HEK293 (cell line): Measurements from ENCODE around the gene GGA1.

Experiments used
- EGR2 ChIP-seq: fragments of 450-650 bp; formaldehyde crosslinking; IDR thresholded peaks from 2 replicates; pipeline ENCODE4 v1.5.1; 2016; ENCODE audit warnings: low read depth, missing biosample characterization, missing genetic modification characterization
- FEZF1 ChIP-seq: fragments of 450-650 bp; formaldehyde crosslinking; IDR thresholded peaks from 2 replicates; pipeline ENCODE4 v1.5.1; 2016; ENCODE audit warnings: missing biosample characterization, missing genetic modification characterization
- GLIS2 ChIP-seq: fragments of 450-650 bp; formaldehyde crosslinking; IDR thresholded peaks from 2 replicates; pipeline ENCODE4 v1.5.1; 2016; ENCODE audit warnings: missing biosample characterization, missing genetic modification characterization
- HOXC10 ChIP-seq: sonication (generic); formaldehyde crosslinking; IDR thresholded peaks from 2 replicates; pipeline ENCODE4 v1.8.1; 2023; ENCODE audit warnings: mild to moderate bottlenecking, missing genetic modification reagents
- KLF10 ChIP-seq: fragments of 450-650 bp; IDR thresholded peaks from 2 replicates; pipeline ENCODE4 v1.5.1; 2018; ENCODE audit warnings: missing biosample characterization, mild to moderate bottlenecking, missing genetic modification characterization
- KLF9 ChIP-seq: fragments of 450-650 bp; formaldehyde crosslinking; IDR thresholded peaks from 2 replicates; pipeline ENCODE4 v1.5.1; 2016; ENCODE audit warnings: missing biosample characterization, missing genetic modification characterization, low read depth
- MYNN ChIP-seq: fragments of 450-650 bp; formaldehyde crosslinking; IDR thresholded peaks from 2 replicates; pipeline ENCODE4 v1.5.1; 2016; ENCODE audit warnings: missing biosample characterization, missing genetic modification characterization, borderline replicate concordance
- OSR2 ChIP-seq: fragments of 450-650 bp; formaldehyde crosslinking; IDR thresholded peaks from 2 replicates; pipeline ENCODE4 v1.5.1; 2016; ENCODE audit warnings: missing biosample characterization, missing genetic modification characterization
- PRDM6 ChIP-seq: fragments of 450-650 bp; formaldehyde crosslinking; IDR thresholded peaks from 2 replicates; pipeline ENCODE4 v1.5.1; 2017; ENCODE audit warnings: missing biosample characterization, missing genetic modification characterization
- SP7 ChIP-seq: fragments of 450-650 bp; formaldehyde crosslinking; IDR thresholded peaks from 2 replicates; pipeline ENCODE4 v1.5.1; 2016; ENCODE audit warnings: missing biosample characterization, missing genetic modification characterization
- ZBTB49 ChIP-seq: fragments of 450-650 bp; formaldehyde crosslinking; IDR thresholded peaks from 2 replicates; pipeline ENCODE4 v1.5.1; 2016; ENCODE audit warnings: missing biosample characterization, missing genetic modification characterization, low read depth
- ZFP37 ChIP-seq: fragments of 450-650 bp; formaldehyde crosslinking; IDR thresholded peaks from 2 replicates; pipeline ENCODE4 v1.5.1; 2016; ENCODE audit warnings: missing biosample characterization, missing genetic modification characterization
- ZIC2 ChIP-seq: fragments of 450-650 bp; formaldehyde crosslinking; IDR thresholded peaks from 2 replicates; pipeline ENCODE4 v1.5.1; 2016; ENCODE audit warnings: missing biosample characterization, missing genetic modification characterization
- ZNF140 ChIP-seq: fragments of 450-650 bp; formaldehyde crosslinking; IDR thresholded peaks from 2 replicates; pipeline ENCODE4 v1.5.1; 2016; ENCODE audit warnings: missing biosample characterization, missing genetic modification characterization
- ZNF184 ChIP-seq: fragments of 450-650 bp; IDR thresholded peaks from 2 replicates; pipeline ENCODE4 v1.5.1; 2018; ENCODE audit warnings: missing biosample characterization, mild to moderate bottlenecking, missing genetic modification characterization
- ZNF391 ChIP-seq: fragments of 450-650 bp; formaldehyde crosslinking; IDR thresholded peaks from 2 replicates; pipeline ENCODE4 v1.5.1; 2016; ENCODE audit warnings: low read depth, missing biosample characterization, missing genetic modification characterization, borderline replicate concordance
- ZNF596 ChIP-seq: fragments of 450-650 bp; IDR thresholded peaks from 2 replicates; pipeline ENCODE4 v1.5.0; 2018; ENCODE audit warnings: missing biosample characterization, mild to moderate bottlenecking, missing genetic modification characterization, moderate library complexity
- ZNF610 ChIP-seq: fragments of 450-650 bp; formaldehyde crosslinking; IDR thresholded peaks from 2 replicates; pipeline ENCODE4 v1.5.1; 2016; ENCODE audit warnings: missing biosample characterization, missing genetic modification characterization, borderline replicate concordance
- ZNF645 ChIP-seq: fragments of 450-650 bp; formaldehyde crosslinking; IDR thresholded peaks from 2 replicates; pipeline ENCODE4; 2016; ENCODE audit warnings: missing biosample characterization, missing genetic modification characterization
- ZNF660 ChIP-seq: fragments of 450-650 bp; IDR thresholded peaks from 2 replicates; pipeline ENCODE4 v1.5.1; 2018; ENCODE audit warnings: missing biosample characterization, mild to moderate bottlenecking, missing genetic modification characterization
- ZSCAN30 ChIP-seq: fragments of 450-650 bp; IDR thresholded peaks from 2 replicates; pipeline ENCODE4 v1.5.1; 2018; ENCODE audit warnings: missing biosample characterization, mild to moderate bottlenecking, missing genetic modification characterization, moderate library complexity
- TF ChIP-seq, protein P1 (sequence below): fragments of 450-650 bp; formaldehyde crosslinking; IDR thresholded peaks from 2 replicates; pipeline ENCODE4 v1.5.1; 2016; ENCODE audit warnings: missing biosample characterization, missing genetic modification characterization
- TF ChIP-seq, protein P2 (sequence below): fragments of 450-650 bp; formaldehyde crosslinking; IDR thresholded peaks from 2 replicates; pipeline ENCODE4 v1.5.1; 2016; ENCODE audit warnings: missing biosample characterization, missing genetic modification characterization
- TF ChIP-seq, protein P3 (sequence below): fragments of 450-650 bp; formaldehyde crosslinking; IDR thresholded peaks from 2 replicates; pipeline ENCODE4 v1.5.1; 2016; ENCODE audit warnings: missing biosample characterization, missing genetic modification characterization

Gene GGA1

DNA sequence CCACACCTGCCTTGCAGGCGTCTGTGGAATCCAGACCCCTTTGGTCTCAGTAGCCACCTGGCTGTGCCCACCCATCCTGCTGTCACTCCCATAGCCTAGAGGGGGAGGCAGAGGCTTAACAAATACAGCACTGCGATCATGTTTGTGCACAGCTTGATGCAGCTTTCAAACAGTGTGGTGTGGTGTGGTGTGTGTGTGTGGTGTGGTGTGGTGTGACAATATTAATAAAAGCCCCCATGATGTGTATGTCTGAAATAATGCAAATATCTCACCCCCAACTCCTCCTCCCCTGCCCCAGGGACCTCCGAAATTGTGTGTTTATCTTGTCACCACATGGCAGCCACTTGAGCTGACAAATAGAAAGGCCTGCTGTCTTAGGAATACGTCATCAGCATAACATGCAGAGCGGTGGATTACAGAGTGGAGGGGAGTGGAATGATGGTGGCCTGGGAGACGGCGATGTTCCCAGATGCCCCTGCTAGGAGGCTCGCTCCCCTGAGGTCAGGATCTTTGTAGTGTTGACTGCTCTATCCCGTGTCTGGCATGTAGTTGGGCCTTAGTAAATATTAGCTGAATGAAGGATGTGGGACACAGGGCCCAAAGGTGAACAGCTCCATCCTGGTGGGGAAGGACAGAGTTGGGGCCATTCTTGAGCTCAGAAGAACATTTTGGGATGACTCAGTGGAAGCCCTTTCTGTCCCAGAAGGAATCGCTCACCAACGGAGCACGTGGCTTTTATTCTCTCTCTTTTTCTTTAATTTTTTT, 52.7 kb downstream of the GGA1 start (continued):
- peak; percentile 86 for TF ChIP-seq KLF10 (tag by site-specific recombination)
- no peak for TF ChIP-seq ZNF645 (tag by site-specific recombination)
- no peak; the same call in 1 of the 2 replicates for TF ChIP-seq MYNN (tag by site-specific recombination)
- no peak for TF ChIP-seq ZNF184
- TF ChIP-seq, protein P1, sequence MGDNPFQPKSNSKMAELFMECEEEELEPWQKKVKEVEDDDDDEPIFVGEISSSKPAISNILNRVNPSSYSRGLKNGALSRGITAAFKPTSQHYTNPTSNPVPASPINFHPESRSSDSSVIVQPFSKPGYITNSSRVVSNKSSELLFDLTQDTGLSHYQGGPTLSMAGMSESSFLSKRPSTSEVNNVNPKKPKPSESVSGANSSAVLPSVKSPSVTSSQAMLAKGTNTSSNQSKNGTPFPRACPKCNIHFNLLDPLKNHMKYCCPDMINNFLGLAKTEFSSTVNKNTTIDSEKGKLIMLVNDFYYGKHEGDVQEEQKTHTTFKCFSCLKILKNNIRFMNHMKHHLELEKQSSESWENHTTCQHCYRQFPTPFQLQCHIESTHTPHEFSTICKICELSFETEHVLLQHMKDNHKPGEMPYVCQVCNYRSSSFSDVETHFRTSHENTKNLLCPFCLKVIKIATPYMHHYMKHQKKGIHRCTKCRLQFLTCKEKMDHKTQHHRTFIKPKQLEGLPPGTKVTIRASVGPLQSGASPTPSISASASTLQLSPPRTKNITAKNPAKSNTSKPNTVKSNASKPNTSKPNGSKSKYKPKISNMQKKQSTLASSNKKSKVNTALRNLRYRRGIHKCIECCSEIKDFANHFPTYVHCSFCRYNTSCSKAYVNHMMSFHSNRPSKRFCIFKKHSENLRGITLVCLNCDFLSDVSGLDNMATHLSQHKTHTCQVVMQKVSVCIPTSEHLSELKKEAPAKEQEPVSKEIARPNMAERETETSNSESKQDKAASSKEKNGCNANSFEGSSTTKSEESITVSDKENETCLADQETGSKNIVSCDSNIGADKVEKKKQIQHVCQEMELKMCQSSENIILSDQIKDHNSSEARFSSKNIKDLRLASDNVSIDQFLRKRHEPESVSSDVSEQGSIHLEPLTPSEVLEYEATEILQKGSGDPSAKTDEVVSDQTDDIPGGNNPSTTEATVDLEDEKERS (tag by site-specific recombination): no peak
- TF ChIP-seq ZNF660: 0 out of 2 replicates have a peak, but pooled peaks have one; percentile 11
- TF ChIP-seq KLF9 (tag by site-specific recombination): 0 out of 2 replicates have a peak, but pooled peaks have one; percentile 35
- peak; percentile 97 for TF ChIP-seq ZIC2 (tag by site-specific recombination)
- TF ChIP-seq, protein P2, sequence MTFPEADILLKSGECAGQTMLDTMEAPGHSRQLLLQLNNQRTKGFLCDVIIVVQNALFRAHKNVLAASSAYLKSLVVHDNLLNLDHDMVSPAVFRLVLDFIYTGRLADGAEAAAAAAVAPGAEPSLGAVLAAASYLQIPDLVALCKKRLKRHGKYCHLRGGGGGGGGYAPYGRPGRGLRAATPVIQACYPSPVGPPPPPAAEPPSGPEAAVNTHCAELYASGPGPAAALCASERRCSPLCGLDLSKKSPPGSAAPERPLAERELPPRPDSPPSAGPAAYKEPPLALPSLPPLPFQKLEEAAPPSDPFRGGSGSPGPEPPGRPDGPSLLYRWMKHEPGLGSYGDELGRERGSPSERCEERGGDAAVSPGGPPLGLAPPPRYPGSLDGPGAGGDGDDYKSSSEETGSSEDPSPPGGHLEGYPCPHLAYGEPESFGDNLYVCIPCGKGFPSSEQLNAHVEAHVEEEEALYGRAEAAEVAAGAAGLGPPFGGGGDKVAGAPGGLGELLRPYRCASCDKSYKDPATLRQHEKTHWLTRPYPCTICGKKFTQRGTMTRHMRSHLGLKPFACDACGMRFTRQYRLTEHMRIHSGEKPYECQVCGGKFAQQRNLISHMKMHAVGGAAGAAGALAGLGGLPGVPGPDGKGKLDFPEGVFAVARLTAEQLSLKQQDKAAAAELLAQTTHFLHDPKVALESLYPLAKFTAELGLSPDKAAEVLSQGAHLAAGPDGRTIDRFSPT (tag by site-specific recombination): peak; percentile 83; the same call in 1 of the 2 replicates
- TF ChIP-seq HOXC10 (CRISPR knock-in tag): no peak
- TF ChIP-seq SP7 (tag by site-specific recombination): peak; percentile 72
- peak; percentile 77 for TF ChIP-seq GLIS2 (tag by site-specific recombination)
- TF ChIP-seq EGR2: peak; percentile 67
- peak; percentile 90; the same call in 1 of the 2 replicates for TF ChIP-seq ZNF610
- TF ChIP-seq ZNF596 (tag by site-specific recombination): peak; percentile 54; the same call in 1 of the 2 replicates
- no peak for TF ChIP-seq ZFP37
- no peak; the same call in 1 of the 2 replicates for TF ChIP-seq ZNF391 (tag by site-specific recombination)
- peak; percentile 70 for TF ChIP-seq FEZF1
- no peak for TF ChIP-seq ZBTB49
- TF ChIP-seq ZNF140 (tag by site-specific recombination): no peak
- no peak; the same call in 1 of the 2 replicates for TF ChIP-seq PRDM6
- 0 out of 2 replicates have a peak, but pooled peaks have one; percentile 45 for TF ChIP-seq ZSCAN30
- peak; percentile 57; the same call in 1 of the 2 replicates for TF ChIP-seq OSR2 (tag by site-specific recombination)
- TF ChIP-seq, protein P3, sequence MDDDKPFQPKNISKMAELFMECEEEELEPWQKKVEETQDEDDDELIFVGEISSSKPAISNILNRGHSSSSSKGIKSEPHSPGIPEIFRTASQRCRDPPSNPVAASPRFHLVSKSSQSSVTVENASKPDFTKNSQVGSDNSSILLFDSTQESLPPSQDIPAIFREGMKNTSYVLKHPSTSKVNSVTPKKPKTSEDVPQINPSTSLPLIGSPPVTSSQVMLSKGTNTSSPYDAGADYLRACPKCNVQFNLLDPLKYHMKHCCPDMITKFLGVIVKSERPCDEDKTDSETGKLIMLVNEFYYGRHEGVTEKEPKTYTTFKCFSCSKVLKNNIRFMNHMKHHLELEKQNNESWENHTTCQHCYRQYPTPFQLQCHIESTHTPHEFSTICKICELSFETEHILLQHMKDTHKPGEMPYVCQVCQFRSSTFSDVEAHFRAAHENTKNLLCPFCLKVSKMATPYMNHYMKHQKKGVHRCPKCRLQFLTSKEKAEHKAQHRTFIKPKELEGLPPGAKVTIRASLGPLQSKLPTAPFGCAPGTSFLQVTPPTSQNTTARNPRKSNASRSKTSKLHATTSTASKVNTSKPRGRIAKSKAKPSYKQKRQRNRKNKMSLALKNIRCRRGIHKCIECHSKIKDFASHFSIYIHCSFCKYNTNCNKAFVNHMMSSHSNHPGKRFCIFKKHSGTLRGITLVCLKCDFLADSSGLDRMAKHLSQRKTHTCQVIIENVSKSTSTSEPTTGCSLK (tag by site-specific recombination): no peak
